H9 (cell line): ENCODE measurements around the gene PRSS22. TPM values are rescaled to one million over a fixed set of nuclear protein-coding genes. Genes with fewer than 3 reads are reported as not detected.

Experiments used
- DNase-seq: peaks from one replicate; pipeline ENCODE4 v3.0.0-alpha.2; 2017
- H2AFZ ChIP-seq: one replicate; pipeline ENCODE4 v1.6.1; 2013; ENCODE audit warnings: mild to moderate bottlenecking, low read length, control low read depth, moderate library complexity
- H2AK5ac ChIP-seq: 2 replicates; pipeline ENCODE4 v1.6.1; 2013; ENCODE audit warnings: low read length, control low read depth, mixed read lengths; ENCODE audit not compliant: insufficient read length
- H2BK120ac ChIP-seq: one replicate; pipeline ENCODE4 v1.6.1; 2013; ENCODE audit warnings: low read depth, mild to moderate bottlenecking, low read length, control low read depth, inconsistent platforms; ENCODE audit not compliant: poor library complexity, severe bottlenecking
- H2BK12ac ChIP-seq: 2 replicates; pipeline ENCODE4 v1.6.1; 2013; ENCODE audit warnings: low read length, control low read depth, mixed read lengths, low read depth; ENCODE audit not compliant: insufficient read length
- H2BK15ac ChIP-seq: 2 replicates; pipeline ENCODE4 v1.6.1; 2013; ENCODE audit warnings: low read depth, low read length, control low read depth
- H2BK20ac ChIP-seq: one replicate; pipeline ENCODE4 v1.6.1; 2013; ENCODE audit warnings: low read depth, mild to moderate bottlenecking, low read length, control low read depth, inconsistent platforms; ENCODE audit not compliant: poor library complexity, severe bottlenecking
- H2BK5ac ChIP-seq: 2 replicates; pipeline ENCODE4 v1.6.1; 2013; ENCODE audit warnings: low read length, control low read depth, mixed read lengths; ENCODE audit not compliant: insufficient read length
- H3K14ac ChIP-seq: 2 replicates; pipeline ENCODE4 v1.6.1; 2013; ENCODE audit warnings: low read length, control low read depth; ENCODE audit not compliant: insufficient read depth
- H3K18ac ChIP-seq: 2 replicates; pipeline ENCODE4 v1.6.1; 2013; ENCODE audit warnings: low read depth, mild to moderate bottlenecking, mixed read lengths, low read length, control low read depth; ENCODE audit not compliant: insufficient read length
- H3K23ac ChIP-seq: 2 replicates; pipeline ENCODE4 v1.6.1; 2013; ENCODE audit warnings: low read length, control low read depth, mixed read lengths, low read depth; ENCODE audit not compliant: insufficient read length
- H3K23me2 ChIP-seq: 2 replicates; pipeline ENCODE4 v1.6.1; 2013; ENCODE audit warnings: low read depth, mild to moderate bottlenecking, mixed read lengths, low read length, control low read depth; ENCODE audit not compliant: insufficient read length, poor library complexity, severe bottlenecking
- H3K27ac ChIP-seq: 2 replicates; pipeline ENCODE4 v1.5.1; 2013; ENCODE audit warnings: low read length, control low read depth, mixed read lengths, low read depth; ENCODE audit not compliant: insufficient read length
- H3K27me3 ChIP-seq: 2 replicates; pipeline ENCODE4 v1.6.1; 2013; ENCODE audit warnings: low read length, control low read depth, inconsistent platforms; ENCODE audit not compliant: insufficient read depth
- H3K4ac ChIP-seq: 2 replicates; pipeline ENCODE4 v1.6.1; 2013; ENCODE audit warnings: low read depth, mild to moderate bottlenecking, control low read depth, inconsistent platforms, low read length, moderate library complexity
- H3K4me1 ChIP-seq: 2 replicates; pipeline ENCODE4 v1.6.1; 2013; ENCODE audit warnings: low read length, control low read depth, inconsistent platforms; ENCODE audit not compliant: insufficient read depth
- H3K4me2 ChIP-seq: 2 replicates; pipeline ENCODE4 v1.6.1; 2013; ENCODE audit warnings: low read length, control low read depth, mixed read lengths; ENCODE audit not compliant: insufficient read length, insufficient read depth
- H3K56ac ChIP-seq: 2 replicates; pipeline ENCODE4 v1.6.1; 2013; ENCODE audit warnings: low read depth, mild to moderate bottlenecking, mixed read lengths, low read length, control low read depth; ENCODE audit not compliant: insufficient read length
- H3K79me1 ChIP-seq: 2 replicates; pipeline ENCODE4 v1.6.1; 2013; ENCODE audit warnings: low read depth, mild to moderate bottlenecking, moderate library complexity, low read length, control low read depth, inconsistent platforms; ENCODE audit not compliant: insufficient read depth, poor library complexity, severe bottlenecking
- H3K79me2 ChIP-seq: 2 replicates; pipeline ENCODE4 v1.6.1; 2013; ENCODE audit warnings: low read length, control low read depth, inconsistent platforms; ENCODE audit not compliant: insufficient read depth
- H3K9ac ChIP-seq: 2 replicates; pipeline ENCODE4 v1.6.1; 2013; ENCODE audit warnings: low read length, control low read depth, mixed read lengths; ENCODE audit not compliant: insufficient read length; ENCODE audit errors: extremely low read depth
- H3K9me3 ChIP-seq: one replicate; pipeline ENCODE4 v1.6.1; 2013; ENCODE audit warnings: low read depth, low read length, inconsistent platforms; ENCODE audit not compliant: control insufficient read depth
- H3T11ph ChIP-seq: one replicate; pipeline ENCODE4 v1.6.1; 2013; ENCODE audit warnings: mild to moderate bottlenecking, low read length, control low read depth, inconsistent platforms
- H4K20me1 ChIP-seq: one replicate; pipeline ENCODE4 v1.6.1; 2013; ENCODE audit not compliant: control insufficient read depth, insufficient read length, insufficient read depth
- H4K5ac ChIP-seq: 2 replicates; pipeline ENCODE4 v1.6.1; 2013; ENCODE audit warnings: low read depth, mild to moderate bottlenecking, mixed read lengths, low read length, control low read depth; ENCODE audit not compliant: insufficient read length
- H4K8ac ChIP-seq: replicated peaks from 2 replicates; pipeline ENCODE4 v1.6.1; 2013; ENCODE audit warnings: low read length, control low read depth, mixed read lengths, low read depth; ENCODE audit not compliant: insufficient read length
- H4K91ac ChIP-seq: 2 replicates; pipeline ENCODE4 v1.6.1; 2013; ENCODE audit warnings: low read depth, mild to moderate bottlenecking, moderate library complexity, mixed read lengths, low read length, control low read depth; ENCODE audit not compliant: insufficient read length
- H3K27ac Mint-ChIP-seq, 3 experiments: 2 replicates in 2 of 3; 3 replicates in 1 of 3; pipeline ENCODE4 v1.8.0; 2020 to 2021; ENCODE audit warnings: mixed read lengths in 3 of 3, mild to moderate bottlenecking in 1 of 3, moderate library complexity in 1 of 3
- H3K27me3 Mint-ChIP-seq: 2 replicates; pipeline ENCODE4 v1.8.0; 2021; ENCODE audit warnings: low read depth, mild to moderate bottlenecking, moderate library complexity, mixed read lengths
- H3K36me3 Mint-ChIP-seq, 3 experiments: 2 replicates in 2 of 3; 3 replicates in 1 of 3; pipeline ENCODE4 v1.8.0; 2020 to 2021; ENCODE audit warnings: low read depth in 3 of 3, mixed read lengths in 3 of 3; ENCODE audit not compliant: insufficient read depth in 1 of 3
- H3K4me1 Mint-ChIP-seq, 2 experiments: 2 replicates each; pipeline ENCODE4 v1.8.0; 2020; ENCODE audit warnings: mixed read lengths in 2 of 2
- H3K4me3 Mint-ChIP-seq, 2 experiments: 2 replicates in 1 of 2; 3 replicates in 1 of 2; pipeline ENCODE4 v1.8.0; 2020 to 2021; ENCODE audit warnings: mild to moderate bottlenecking in 2 of 2, mixed read lengths in 2 of 2, moderate library complexity in 1 of 2
- H3K9me3 Mint-ChIP-seq, 2 experiments: 2 replicates in 1 of 2; 3 replicates in 1 of 2; pipeline ENCODE4 v1.8.0; 2020; ENCODE audit warnings: mild to moderate bottlenecking in 2 of 2, mixed read lengths in 2 of 2, moderate library complexity in 1 of 2
- CTCF ChIP-seq: fragments of 200-600 bp; sonication (generic); conservative IDR thresholded peaks from 3 replicates; pipeline ENCODE4 v1.8.0; 2021; ENCODE audit warnings: antibody characterized with exemption, mild to moderate bottlenecking
- WGBS: extraction: QIAGEN DNeasy Blood & Tissue Kit; methylation state at CpG from one replicate; pipeline ENCODE4 v1.1.7; 2013; ENCODE audit warnings: missing lambda C conversion rate, low lambda C conversion rate, mixed read lengths; ENCODE audit not compliant: insufficient read length; ENCODE audit errors: extremely low coverage; 5-methylcytosine and 5-hydroxymethylcytosine counted together
- total RNA-seq: library from RNA; stranded (reverse); gene quantifications from 2 replicates; pipeline ENCODE4 v1.2.1, GENCODE V29; 2021

PRSS22 gene
- total RNA-seq, 1 experiment from 2014 or later = 1.9 TPM

- H3K4me2 ChIP-seq = peak within 1 kb of the TSS; percentile 59
- peak within 1 kb of the TSS; percentile 80 for H3K18ac ChIP-seq
- H3K56ac ChIP-seq = no peak within 1 kb of the TSS
- H3K27me3 ChIP-seq = no peaks in the 10 kb centered on the region
- no peak within 1 kb of the TSS for H2AK5ac ChIP-seq
- no peaks in the 10 kb centered on the region for H3K9me3 ChIP-seq
- H3K23me2 ChIP-seq = peaks cover 6% of the 10 kb centered on the region
- no peak within 1 kb of the TSS for H2BK5ac ChIP-seq
- H4K5ac ChIP-seq = no peak within 1 kb of the TSS
- H2BK120ac ChIP-seq = no peak within 1 kb of the TSS
- H3K27me3 Mint-ChIP-seq = peaks cover 24% of the 10 kb centered on the region
- H4K20me1 ChIP-seq = no peaks in the 10 kb centered on the region
- H3K27ac Mint-ChIP-seq = peak within 1 kb of the TSS; percentile 70 to 96 (median 96)
- peaks cover 0 to 7% of the 10 kb centered on the region in 2 experiments; a peak in 3 of 5 replicates for H3K9me3 Mint-ChIP-seq
- no peak within 1 kb of the TSS for H3K4ac ChIP-seq
- no peak within 1 kb of the TSS for H2BK20ac ChIP-seq
- H4K8ac ChIP-seq = no peak within 1 kb of the TSS
- H3K27ac ChIP-seq = no peak within 1 kb of the TSS
- H3K23ac ChIP-seq = no peak within 1 kb of the TSS
- H4K91ac ChIP-seq = no peak within 1 kb of the TSS
- H3T11ph ChIP-seq = no peak within 1 kb of the TSS
- H3K4me1 ChIP-seq = no peaks in the 10 kb centered on the region
- H3K4me3 Mint-ChIP-seq = peak within 1 kb of the TSS; percentile 82 to 90
- H2BK12ac ChIP-seq = no peak within 1 kb of the TSS
- H3K36me3 Mint-ChIP-seq = peaks cover 0 to 2% (median 0%) of the 10 kb centered on the region in 3 experiments; a peak in 1 of 7 replicates
- no peaks in the 10 kb centered on the region for H3K79me2 ChIP-seq
- H2AFZ ChIP-seq = peak within 1 kb of the TSS; percentile 33
- WGBS = no CpG with 5 or more reads among the region's 73 CpGs
- H3K9ac ChIP-seq = peak within 1 kb of the TSS; percentile 28
- no peak within 1 kb of the TSS for H2BK15ac ChIP-seq
- H3K4me1 Mint-ChIP-seq = peaks cover 5 to 6% of the 10 kb centered on the region in 2 experiments
- DNase-seq = peak; percentile 99
- no peak for TF ChIP-seq CTCF
- no peak within 1 kb of the TSS for H3K14ac ChIP-seq
- no peaks in the 10 kb centered on the region for H3K79me1 ChIP-seq
Measured at GRCh38 chr16:2882650-2883457, 24.9 kb upstream of the PRSS22 start, which contains the start of gene FLYWCH2. Gene FLYWCH2 (plus strand): TSS chr16:2883215. CDS start chr16:2896450, 13,235 bp downstream.
